IPS DF 19.7 (cell line): Measurements from ENCODE around the gene SYTL1.

ENCODE experiments used
- DNase-seq: peaks from one replicate; pipeline ENCODE4 v3.0.0-alpha.2; 2013; ENCODE audit warnings: low read depth, low spot score

The SYTL1 gene

GRCh38 chr1:27341525-27342252, at the start of gene SYTL1:
Gene SYTL1, plus strand, starts transcription at chr1:27342022. Its CDS starts 3,313 bp downstream, at chr1:27345335.
- DNase-seq: no peak

- no peak for DNase-seq
These were observed 49.7 kb upstream of the SYTL1 start for GRCh38 chr1:27292106-27292505.

GRCh38 chr1:27293915-27294314, 47.9 kb upstream of the SYTL1 start:
- DNase-seq: no peak

GRCh38 chr1:27296773-27297291, 45.0 kb upstream of the SYTL1 start:
- no peak for DNase-seq

- DNase-seq: no peak
These were observed 43.9 kb upstream of the SYTL1 start for GRCh38 chr1:27297903-27298302.

- no peak for DNase-seq
These were observed 43.0 kb upstream of the SYTL1 start for GRCh38 chr1:27298632-27299384.

- no peak for DNase-seq
These were observed 42.2 kb upstream of the SYTL1 start for GRCh38 chr1:27299385-27300271.

- no peak for DNase-seq
These were observed 41.3 kb upstream of the SYTL1 start for GRCh38 chr1:27300341-27301051.

- DNase-seq: no peak
These were observed 40.8 kb upstream of the SYTL1 start for GRCh38 chr1:27301052-27301422.

GRCh38 chr1:27301582-27302199, 40.1 kb upstream of the SYTL1 start:
- no peak for DNase-seq

GRCh38 chr1:27302612-27303011, 39.2 kb upstream of the SYTL1 start:
- DNase-seq: no peak

GRCh38 chr1:27303509-27303908, 38.3 kb upstream of the SYTL1 start:
- no peak for DNase-seq

GRCh38 chr1:27306071-27306470, 35.8 kb upstream of the SYTL1 start:
- DNase-seq: no peak

GRCh38 chr1:27306892-27307761, 34.7 kb upstream of the SYTL1 start:
- DNase-seq: no peak

GRCh38 chr1:27307874-27308598, 33.8 kb upstream of the SYTL1 start:
- DNase-seq: no peak

GRCh38 chr1:27314169-27314568, 27.7 kb upstream of the SYTL1 start:
- DNase-seq: no peak

GRCh38 chr1:27314737-27315136, 27.1 kb upstream of the SYTL1 start:
- no peak for DNase-seq

GRCh38 chr1:27316860-27317259, 25.0 kb upstream of the SYTL1 start:
- no peak for DNase-seq

- no peak for DNase-seq
These were observed 23.7 kb upstream of the SYTL1 start for GRCh38 chr1:27318136-27318535.
